BJ (cell line): ENCODE results near the gene CLEC16A. TPM values are rescaled to one million over a fixed set of nuclear protein-coding genes. Genes with fewer than 3 reads are reported as not detected.

Source experiments
- CTCF ChIA-PET: fragments of 350-600 bp; formaldehyde crosslinking; extraction: SDS; loops from one replicate; lab custom pipeline; 2021; ENCODE audit warnings: antibody characterized with exemption, inconsistent platforms; lab: Yijun Ruan, JAX
- POLR2A ChIA-PET: fragments of 300-600 bp; sonication (Branson Sonifier 250); formaldehyde crosslinking; extraction: SDS; loops from one replicate; lab custom pipeline; 2021; ENCODE audit warnings: antibody characterized with exemption; lab: Charles Lee
- DNase-seq: peaks from one replicate; pipeline ENCODE4 v3.0.0-alpha.2; 2011; ENCODE audit warnings: low read depth
- H3K27me3 ChIP-seq: 2 replicates; pipeline ENCODE4 v1.6.0; 2011; ENCODE audit warnings: low read length; ENCODE audit not compliant: control insufficient read depth, insufficient read depth
- H3K36me3 ChIP-seq: 2 replicates; pipeline ENCODE4 v1.5.1; 2011; ENCODE audit warnings: low read length; ENCODE audit not compliant: control insufficient read depth, insufficient read depth
- H3K4me3 ChIP-seq: 2 replicates; pipeline ENCODE4 v1.5.1; 2011; ENCODE audit warnings: low read depth, mild to moderate bottlenecking, control low read depth, low read length
- polyA plus RNA-seq: library from polyadenylated mRNA; depleted of rRNA; stranded (reverse); fragments of >200 nt; gene quantifications from 2 replicates; pipeline ENCODE4 v1.2.3, GENCODE V29; 2011
- TF ChIP-seq, protein P1 (sequence below): IDR thresholded peaks from 2 replicates; pipeline ENCODE4 v1.5.1; 2011; ENCODE audit warnings: low read depth, mild to moderate bottlenecking, control low read depth, inconsistent platforms, low read length, moderate library complexity; ENCODE audit not compliant: insufficient read depth

CLEC16A gene
- polyA plus RNA-seq, 1 experiment: 8.7 TPM

DNA sequence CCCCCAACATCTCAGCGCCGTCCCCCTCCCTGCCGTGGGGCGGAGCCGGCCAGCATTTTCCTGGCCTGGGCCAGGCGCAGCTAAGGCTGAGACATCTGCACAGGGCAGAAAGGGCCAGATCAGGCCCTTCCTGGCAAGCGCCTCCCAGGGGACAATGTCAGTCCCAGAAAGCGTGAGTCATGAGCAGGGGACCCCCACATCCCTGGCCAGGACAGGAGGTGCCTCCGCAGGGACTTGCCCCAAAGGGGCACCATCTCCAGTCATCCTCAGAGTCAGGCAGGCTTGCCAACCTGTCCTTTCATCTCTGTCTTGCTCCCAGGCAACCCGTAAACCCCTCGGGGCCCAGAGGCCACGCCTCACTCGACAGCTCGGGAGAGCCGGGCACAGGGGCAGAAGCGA is 268.4 kb downstream of the CLEC16A start:
- no peak for DNase-seq
- H3K4me3 ChIP-seq: no peak overlapping the region
- no peaks in the 10 kb centered on the region for H3K27me3 ChIP-seq
- ChIA-PET POLR2A (no interaction called here), CTCF (no interaction called here)
- no peaks in the 10 kb centered on the region for H3K36me3 ChIP-seq
- TF ChIP-seq, protein P1, sequence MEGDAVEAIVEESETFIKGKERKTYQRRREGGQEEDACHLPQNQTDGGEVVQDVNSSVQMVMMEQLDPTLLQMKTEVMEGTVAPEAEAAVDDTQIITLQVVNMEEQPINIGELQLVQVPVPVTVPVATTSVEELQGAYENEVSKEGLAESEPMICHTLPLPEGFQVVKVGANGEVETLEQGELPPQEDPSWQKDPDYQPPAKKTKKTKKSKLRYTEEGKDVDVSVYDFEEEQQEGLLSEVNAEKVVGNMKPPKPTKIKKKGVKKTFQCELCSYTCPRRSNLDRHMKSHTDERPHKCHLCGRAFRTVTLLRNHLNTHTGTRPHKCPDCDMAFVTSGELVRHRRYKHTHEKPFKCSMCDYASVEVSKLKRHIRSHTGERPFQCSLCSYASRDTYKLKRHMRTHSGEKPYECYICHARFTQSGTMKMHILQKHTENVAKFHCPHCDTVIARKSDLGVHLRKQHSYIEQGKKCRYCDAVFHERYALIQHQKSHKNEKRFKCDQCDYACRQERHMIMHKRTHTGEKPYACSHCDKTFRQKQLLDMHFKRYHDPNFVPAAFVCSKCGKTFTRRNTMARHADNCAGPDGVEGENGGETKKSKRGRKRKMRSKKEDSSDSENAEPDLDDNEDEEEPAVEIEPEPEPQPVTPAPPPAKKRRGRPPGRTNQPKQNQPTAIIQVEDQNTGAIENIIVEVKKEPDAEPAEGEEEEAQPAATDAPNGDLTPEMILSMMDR: no peak

DNA sequence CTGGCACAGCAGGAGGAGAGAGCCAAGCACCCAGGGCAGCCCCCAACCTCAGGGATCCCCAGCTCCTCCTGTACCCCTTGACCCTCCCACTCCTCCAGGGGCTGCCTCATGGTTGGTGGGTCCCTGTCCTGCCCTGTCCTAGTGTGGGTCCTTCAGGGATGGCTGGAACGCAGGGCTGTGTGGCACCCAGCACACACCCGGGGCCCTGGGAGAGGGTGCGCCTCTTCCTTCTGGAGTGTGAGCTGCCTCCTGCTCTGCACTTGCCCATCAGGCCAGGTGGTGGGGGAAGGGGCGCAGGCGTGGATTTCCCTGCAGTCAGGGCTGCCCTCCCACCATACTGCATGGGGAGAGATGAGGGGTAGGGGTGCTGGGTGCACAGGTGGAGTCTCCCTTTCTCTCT is 269.0 kb downstream of the CLEC16A start:
- ChIA-PET CTCF (no interaction called here), POLR2A (no interaction called here)
- Histone ChIP-seq H3K4me3 (no peak overlapping the region), H3K27me3 (no peaks in the 10 kb centered on the region), H3K36me3 (no peaks in the 10 kb centered on the region)
- TF ChIP-seq, protein P1: no peak
- no peak for DNase-seq

DNA sequence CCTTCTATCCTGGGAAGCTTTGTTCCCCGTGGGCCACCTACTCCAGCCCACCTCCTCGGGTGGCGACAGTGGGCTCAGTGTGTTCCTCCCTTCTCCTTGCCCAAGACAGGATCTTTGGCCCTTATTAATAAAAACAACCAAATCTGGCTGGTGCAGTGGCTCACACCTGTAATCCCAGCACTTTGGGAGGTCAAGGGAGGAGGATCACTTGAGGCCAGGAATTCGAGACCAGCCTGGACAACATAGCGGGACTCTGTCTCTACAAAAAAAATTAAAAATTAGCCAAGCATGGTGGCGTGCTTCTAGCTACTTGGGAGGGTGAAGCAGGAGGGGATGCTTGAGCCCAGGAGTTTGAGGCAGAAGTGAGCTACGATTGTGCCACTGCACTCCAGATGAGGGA is 269.4 kb downstream of the CLEC16A start:
- TF ChIP-seq, protein P1: no peak
- POLR2A ChIA-PET: no interaction called here
- no peaks in the 10 kb centered on the region for H3K27me3 ChIP-seq
- no peaks in the 10 kb centered on the region for H3K36me3 ChIP-seq
- CTCF ChIA-PET: no interaction called here
- no peak for DNase-seq
- no peak overlapping the region for H3K4me3 ChIP-seq

DNA sequence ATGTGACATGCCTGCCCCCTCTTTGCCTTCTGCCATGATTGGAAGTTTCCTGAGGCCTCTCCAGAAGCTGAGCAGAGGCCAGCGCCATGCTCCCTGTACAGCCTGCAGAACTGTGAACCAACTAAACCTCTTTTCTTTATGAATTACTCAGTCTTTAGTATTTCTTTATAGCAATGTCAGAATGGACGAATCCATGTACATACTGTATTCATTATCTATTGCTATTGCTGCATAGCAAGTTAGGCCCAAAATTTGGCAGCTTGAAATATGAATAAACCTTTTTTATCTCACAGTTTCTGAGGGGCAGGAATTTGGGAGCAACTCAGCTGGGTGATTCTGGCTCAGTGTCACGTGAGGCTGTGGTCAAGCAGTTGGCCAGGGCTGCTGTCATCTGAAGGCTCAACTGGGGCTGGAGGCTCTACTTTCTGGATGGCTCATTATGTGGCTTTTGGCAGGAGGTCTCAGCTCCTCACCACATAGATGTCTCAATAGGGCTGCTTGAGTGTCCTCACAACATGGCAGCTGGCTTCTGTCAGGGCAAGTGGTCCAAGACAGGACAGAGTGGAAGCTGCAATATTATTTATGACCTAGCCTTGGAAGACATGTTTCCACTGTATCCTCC is 271.7 kb downstream of the CLEC16A start:
- Histone ChIP-seq H3K4me3 (no peak overlapping the region), H3K27me3 (peaks cover 1% of the 10 kb centered on the region; the same call in 1 of the 2 replicates), H3K36me3 (no peaks in the 10 kb centered on the region)
- POLR2A ChIA-PET: interaction anchor here (0.5 kb wide), 1 partner anchor 370 kb away, joined by 3 read pairs; the partner anchor contains the start of gene LITAF
- no peak for DNase-seq
- CTCF ChIA-PET: interaction anchor here (0.6 to 0.9 kb wide), 2 partner anchors 32 to 262 kb away, joined by 3 read pairs; no protein-coding TSS in a partner anchor
- TF ChIP-seq, protein P1: no peak

DNA sequence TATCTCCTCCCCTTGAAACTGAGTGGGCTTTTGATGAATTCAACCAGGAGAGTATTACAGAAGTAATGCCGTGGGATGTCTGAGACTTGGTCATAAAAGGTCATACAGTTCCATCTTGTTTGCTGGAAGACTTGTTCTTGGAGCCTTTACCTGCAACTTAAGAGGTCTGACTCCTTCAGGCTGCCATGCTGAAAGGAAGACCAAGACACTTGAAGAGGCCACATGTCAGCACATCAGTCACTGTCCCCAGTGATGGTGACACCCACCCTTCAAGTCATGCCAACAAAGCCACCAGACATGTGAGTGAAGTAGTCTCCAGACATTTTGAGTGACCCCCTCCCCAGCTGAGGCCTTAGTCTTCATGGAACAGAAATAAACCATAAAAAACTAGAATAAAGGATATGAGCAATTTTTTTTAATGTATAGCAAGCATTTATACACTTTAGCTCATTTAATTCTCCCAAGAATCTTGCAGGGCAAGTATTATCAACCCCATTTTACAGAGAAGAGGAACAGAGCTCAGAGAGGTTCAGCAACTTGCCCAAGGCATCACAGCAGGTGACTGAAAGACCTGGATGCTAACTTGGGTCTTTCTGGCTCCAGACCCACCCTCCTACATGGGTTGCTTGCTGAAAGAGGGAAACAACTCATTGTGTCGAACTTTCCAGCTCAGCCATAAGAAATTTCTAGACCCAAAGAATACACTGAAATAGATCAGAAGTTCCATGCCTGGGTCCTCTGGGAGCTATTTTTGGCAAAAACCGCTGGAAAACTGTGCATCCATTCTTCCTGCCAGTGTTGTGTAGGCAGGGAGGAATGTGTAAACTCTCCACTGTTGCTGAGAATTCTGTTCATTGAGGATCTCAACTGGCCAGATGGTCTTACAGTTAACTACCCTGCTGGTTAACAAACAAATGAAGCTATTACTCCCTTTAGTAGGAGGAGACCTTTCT is 273.6 kb downstream of the CLEC16A start:
- Histone ChIP-seq H3K27me3 (peaks cover 1% of the 10 kb centered on the region; the same call in 1 of the 2 replicates), H3K4me3 (no peak overlapping the region), H3K36me3 (no peaks in the 10 kb centered on the region)
- DNase-seq: no peak
- POLR2A ChIA-PET: no interaction called here
- TF ChIP-seq, protein P1: no peak
- CTCF ChIA-PET: interaction anchor here (0.6 to 2.3 kb wide), 7 partner anchors 9 to 258 kb away, joined by 3 to 17 read pairs (median 3); no protein-coding TSS in a partner anchor
